Tibial nerve (tissue), 4 donors: ENCODE results near the gene NADK2. TPM values are rescaled to one million over a fixed set of nuclear protein-coding genes. Genes with fewer than 3 reads are reported as not detected.

ENCODE experiments used
- DNase-seq, 2 donors: peaks; one replicate each; pipeline ENCODE4 v3.0.0-alpha.2; 2019; ENCODE audit warnings: low spot score in 2 of 2
- H3K27ac ChIP-seq, 4 donors: fragments of 200-600 bp; sonication (generic) in 3 of 4; one replicate each; pipeline ENCODE4 v1.5.1; 2017 to 2019; ENCODE audit warnings: mild to moderate bottlenecking in 1 of 4
- H3K27me3 ChIP-seq, 2 donors: fragments of 200-600 bp; sonication (generic) in 1 of 2; one replicate each; pipeline versions ENCODE4 v1.5.1 to v1.6.0; 2017 to 2019
- H3K36me3 ChIP-seq, 3 donors: fragments of 200-600 bp; sonication (generic); one replicate each; pipeline ENCODE4 v1.5.1; 2018 to 2019
- H3K4me1 ChIP-seq, 4 donors: fragments of 200-600 bp; sonication (generic) in 3 of 4; one replicate each; pipeline ENCODE4 v1.5.1; 2017 to 2019
- H3K4me3 ChIP-seq, 4 donors: fragments of 200-600 bp; sonication (generic) in 3 of 4; one replicate each; pipeline ENCODE4 v1.5.1; 2017 to 2019; ENCODE audit warnings: mild to moderate bottlenecking in 1 of 4, moderate library complexity in 1 of 4
- H3K9me3 ChIP-seq, 4 donors: fragments of 200-600 bp; sonication (generic) in 3 of 4; one replicate each; pipeline ENCODE4 v1.5.1; 2017 to 2019
- EP300 ChIP-seq, 2 donors: sonication (generic); formaldehyde crosslinking; IDR thresholded peaks; one replicate each; pipeline ENCODE4 v1.6.1; 2017; ENCODE audit warnings: antibody characterized with exemption in 2 of 2, mild to moderate bottlenecking in 1 of 2
- POLR2A ChIP-seq, 2 donors: fragments of 450-650 bp; IDR thresholded peaks; one replicate each; pipeline ENCODE4 v1.6.1; 2017; ENCODE audit warnings: antibody characterized with exemption in 2 of 2, mild to moderate bottlenecking in 2 of 2, moderate library complexity in 2 of 2
- WGBS, 2 donors: methylation state at CpG; one replicate each; pipeline ENCODE4 v1.1.5; 2018; 5-methylcytosine and 5-hydroxymethylcytosine counted together
- small RNA-seq: library from RNA; depleted of rRNA; stranded (forward); fragments of <200 nt; gene quantifications from one replicate; pipeline ENCODE3, GENCODE V24; 2016
- total RNA-seq, 4 donors: library from RNA; depleted of rRNA; stranded (reverse); fragments of >200 nt; gene quantifications; one replicate each; pipeline ENCODE4 v1.1.0, GENCODE V29; 2016
- TF ChIP-seq, protein P1 (sequence below), 5 experiments: fragments of 200-600 bp in 3 of 5; fragments of 450-650 bp in 2 of 5; sonication (generic) in 3 of 5; IDR thresholded peaks; one replicate each; pipeline ENCODE4 v1.5.1; 2016 to 2019; ENCODE audit warnings: antibody characterized with exemption in 5 of 5, mild to moderate bottlenecking in 3 of 5, moderate library complexity in 2 of 5

The NADK2 gene
- total RNA-seq, 4 donors from 2014 or later = 20.1 to 31.8 (median 21.6) TPM

GRCh38 chr5:36150676-36151433 lies 90.9 kb downstream of the NADK2 start:
- H3K4me1 ChIP-seq = peaks cover 0 to 44% (median 12%) of the 10 kb centered on the region in 4 donors
- peak overlapping the region; percentile 62 to 97 (median 87) for H3K4me3 ChIP-seq
- DNase-seq = no peak
- 3 to 5% methylated on average over 23 of the region's 23 CpGs for WGBS, 2 donors
- H3K27ac ChIP-seq = peak overlapping the region; percentile 10 to 84 (median 82)
- H3K36me3 ChIP-seq = peaks cover 0 to 19% (median 0%) of the 10 kb centered on the region in 3 donors
- H3K27me3 ChIP-seq = no peaks in the 10 kb centered on the region
- TF ChIP-seq POLR2A (IDR thresholded peaks at IDR 0.05) (no peak), EP300 (IDR thresholded peaks at IDR 0.05) (no peak)
- TF ChIP-seq, protein P1, sequence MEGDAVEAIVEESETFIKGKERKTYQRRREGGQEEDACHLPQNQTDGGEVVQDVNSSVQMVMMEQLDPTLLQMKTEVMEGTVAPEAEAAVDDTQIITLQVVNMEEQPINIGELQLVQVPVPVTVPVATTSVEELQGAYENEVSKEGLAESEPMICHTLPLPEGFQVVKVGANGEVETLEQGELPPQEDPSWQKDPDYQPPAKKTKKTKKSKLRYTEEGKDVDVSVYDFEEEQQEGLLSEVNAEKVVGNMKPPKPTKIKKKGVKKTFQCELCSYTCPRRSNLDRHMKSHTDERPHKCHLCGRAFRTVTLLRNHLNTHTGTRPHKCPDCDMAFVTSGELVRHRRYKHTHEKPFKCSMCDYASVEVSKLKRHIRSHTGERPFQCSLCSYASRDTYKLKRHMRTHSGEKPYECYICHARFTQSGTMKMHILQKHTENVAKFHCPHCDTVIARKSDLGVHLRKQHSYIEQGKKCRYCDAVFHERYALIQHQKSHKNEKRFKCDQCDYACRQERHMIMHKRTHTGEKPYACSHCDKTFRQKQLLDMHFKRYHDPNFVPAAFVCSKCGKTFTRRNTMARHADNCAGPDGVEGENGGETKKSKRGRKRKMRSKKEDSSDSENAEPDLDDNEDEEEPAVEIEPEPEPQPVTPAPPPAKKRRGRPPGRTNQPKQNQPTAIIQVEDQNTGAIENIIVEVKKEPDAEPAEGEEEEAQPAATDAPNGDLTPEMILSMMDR (IDR thresholded peaks at IDR 0.05) = no peak
- H3K9me3 ChIP-seq = no peaks in the 10 kb centered on the region

DNA sequence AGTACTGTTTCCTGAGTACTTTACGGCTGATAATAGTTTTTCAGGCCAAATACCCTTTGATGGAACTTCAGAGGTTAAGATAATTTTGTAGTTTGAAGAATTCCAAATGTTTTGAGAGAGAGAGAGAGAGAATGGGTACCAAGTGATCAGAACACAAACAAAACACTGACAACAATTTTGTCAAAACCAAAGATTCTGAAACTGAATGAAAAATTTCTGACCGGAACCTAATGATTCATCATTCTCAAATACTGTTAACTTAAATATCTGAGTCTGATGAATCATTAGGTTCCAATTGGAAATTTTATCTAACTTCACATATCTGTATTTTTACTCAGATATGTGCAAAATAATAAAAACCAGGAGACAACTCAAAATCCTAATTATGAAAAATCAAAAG lies 94.0 kb downstream of the NADK2 start:
- Histone ChIP-seq H3K27me3 (no peaks in the 10 kb centered on the region), H3K27ac (no peak overlapping the region)
- TF ChIP-seq POLR2A (IDR thresholded peaks at IDR 0.05) = no peak
- no peak for TF ChIP-seq EP300 (IDR thresholded peaks at IDR 0.05)
- TF ChIP-seq, protein P1 (IDR thresholded peaks at IDR 0.05) = no peak

DNA sequence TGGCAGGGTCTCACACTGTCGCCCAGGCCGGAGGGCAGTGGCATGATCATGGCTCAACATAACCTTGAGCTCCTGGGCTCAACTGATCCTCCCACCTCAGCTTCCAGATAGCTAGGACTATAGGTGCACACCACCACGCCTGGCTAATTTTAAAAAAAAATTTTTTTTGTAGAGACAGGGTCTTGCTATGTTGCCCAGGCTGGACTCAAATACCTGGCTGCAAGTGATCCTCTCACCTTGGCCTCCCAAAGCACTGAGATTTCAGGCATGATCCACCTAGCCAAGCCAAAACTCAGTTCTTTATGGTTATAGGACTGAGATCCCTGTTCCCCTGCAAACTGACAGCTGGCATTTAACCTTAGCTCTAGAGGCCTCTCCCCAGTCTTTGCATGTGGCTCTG lies 95.3 kb downstream of the NADK2 start:
- no peak for DNase-seq
- WGBS, 2 donors = 60 to 63% methylated on average over 3 of the region's 3 CpGs
- no peak overlapping the region for H3K4me3 ChIP-seq
- H3K36me3 ChIP-seq = peaks cover 0 to 17% (median 0%) of the 10 kb centered on the region in 3 donors
- H3K9me3 ChIP-seq = no peaks in the 10 kb centered on the region
- H3K27me3 ChIP-seq = no peaks in the 10 kb centered on the region
- peaks cover 0 to 23% (median 6%) of the 10 kb centered on the region in 4 donors for H3K4me1 ChIP-seq
- no peak for TF ChIP-seq POLR2A (IDR thresholded peaks at IDR 0.05)
- TF ChIP-seq, protein P1 (IDR thresholded peaks at IDR 0.05) = no peak
- no peak for TF ChIP-seq EP300 (IDR thresholded peaks at IDR 0.05)
- no peak overlapping the region for H3K27ac ChIP-seq

More for the DNA sequence above, 94.0 kb downstream of the NADK2 start:
- WGBS, 2 donors = 84 to 88% methylated on average over 2 of the region's 2 CpGs
- peaks cover 0 to 4% (median 0%) of the 10 kb centered on the region in 3 donors for H3K36me3 ChIP-seq
- H3K4me1 ChIP-seq = peaks cover 0 to 26% (median 7%) of the 10 kb centered on the region in 4 donors
- no peak overlapping the region for H3K4me3 ChIP-seq
- no peaks in the 10 kb centered on the region for H3K9me3 ChIP-seq
- no peak for DNase-seq

GRCh38 chr5:36145311-36145710 lies 96.4 kb downstream of the NADK2 start:
- Histone ChIP-seq H3K4me3 (no peak overlapping the region), H3K27me3 (no peaks in the 10 kb centered on the region), H3K36me3 (peaks cover 0 to 25% (median 2%) of the 10 kb centered on the region in 3 donors), H3K9me3 (no peaks in the 10 kb centered on the region), H3K27ac (no peak overlapping the region), H3K4me1 (peaks cover 0 to 17% (median 2%) of the 10 kb centered on the region in 4 donors)
- no peak for DNase-seq
- 91 to 92% methylated on average over 4 of the region's 4 CpGs for WGBS, 2 donors
- no peak for TF ChIP-seq EP300 (IDR thresholded peaks at IDR 0.05)
- TF ChIP-seq, protein P1 (IDR thresholded peaks at IDR 0.05) = no peak
- TF ChIP-seq POLR2A (IDR thresholded peaks at IDR 0.05) = no peak

Small RNA genes within 50 kb of the gene (small RNA-seq; reads per million reads assigned to genes)
- gene MIR580 = not detected
- not detected for gene RNU6-1305P

Other genes with a start within 250 kb of the NADK2 start
- not detected for gene UGT3A2, start 175.0 kb downstream of the NADK2 start, total RNA-seq
- 10 to 100 TPM in 3 of 4 donors, 1 to 10 TPM in 1; 9.0 to 29.7 (median 15.6) TPM for gene LMBRD2, start 90.0 kb downstream of the NADK2 start, total RNA-seq
- 10 to 100 TPM; 12.0 to 20.1 (median 14.7) TPM for gene SKP2, start 89.8 kb downstream of the NADK2 start, total RNA-seq
- 10 to 100 TPM in 1 of 4 donors, 1 to 10 TPM in 3; 2.1 to 21.6 (median 4.5) TPM for gene RANBP3L, start 60.0 kb upstream of the NADK2 start, total RNA-seq